Subcutaneous abdominal adipose tissue (tissue), 5 donors: Measurements from ENCODE around the gene KSR2.

Experiments used
- H3K27ac ChIP-seq: one replicate; pipeline ENCODE4 v1.7.0; 2013; ENCODE audit warnings: low read depth, mild to moderate bottlenecking, inconsistent platforms, low read length, moderate library complexity
- H3K27me3 ChIP-seq, 5 donors: one replicate each; pipeline ENCODE4 v1.7.0; 2013; ENCODE audit warnings: low read length in 5 of 5, inconsistent platforms in 1 of 5; ENCODE audit not compliant: control insufficient read depth in 5 of 5, insufficient read depth in 4 of 5
- H3K36me3 ChIP-seq, 5 donors: one replicate each; pipeline ENCODE4 v1.7.0; 2013; ENCODE audit warnings: low read length in 5 of 5; ENCODE audit not compliant: control insufficient read depth in 5 of 5, insufficient read depth in 5 of 5
- H3K4me1 ChIP-seq, 5 donors: one replicate each; pipeline ENCODE4 v1.7.0; 2013; ENCODE audit warnings: low read length in 5 of 5, mild to moderate bottlenecking in 3 of 5, moderate library complexity in 1 of 5; ENCODE audit not compliant: control insufficient read depth in 5 of 5, insufficient read depth in 5 of 5
- H3K4me3 ChIP-seq, 5 donors: one replicate each; pipeline ENCODE4 v1.7.0; 2013; ENCODE audit warnings: low read length in 5 of 5, low read depth in 1 of 5
- H3K9ac ChIP-seq, 5 donors: one replicate each; pipeline ENCODE4 v1.7.0; 2013; ENCODE audit warnings: low read length in 5 of 5, mild to moderate bottlenecking in 4 of 5, moderate library complexity in 3 of 5
- H3K9me3 ChIP-seq, 5 donors: one replicate each; pipeline ENCODE4 v1.7.0; 2013; ENCODE audit warnings: low read length in 5 of 5; ENCODE audit not compliant: control insufficient read depth in 5 of 5
- donor health status: healthy.
- donor health status: healthy.
- donor health status: healthy.
- donor health status: healthy.
- donor health status: healthy.

The KSR2 gene

GRCh38 chr12:117684471-117684870, 284.3 kb downstream of the KSR2 start:
- peaks cover 0 to 15% (median 13%) of the 10 kb centered on the region in 5 donors for H3K4me1 ChIP-seq
- no peaks in the 10 kb centered on the region for H3K36me3 ChIP-seq
- H3K9ac ChIP-seq, result no peak overlapping the region
- H3K27me3 ChIP-seq, result peaks cover 0 to 13% (median 6%) of the 10 kb centered on the region in 5 donors
- H3K4me3 ChIP-seq, result no peak overlapping the region
- H3K27ac ChIP-seq, result no peak overlapping the region
- H3K9me3 ChIP-seq, result no peaks in the 10 kb centered on the region

- H3K4me1 ChIP-seq, result peaks cover 0 to 7% (median 5%) of the 10 kb centered on the region in 5 donors
- no peak overlapping the region for H3K4me3 ChIP-seq
- no peak overlapping the region for H3K9ac ChIP-seq
- H3K27me3 ChIP-seq, result peaks cover 0 to 11% (median 6%) of the 10 kb centered on the region in 5 donors
- peaks cover 0 to 5% (median 3%) of the 10 kb centered on the region in 5 donors for H3K9me3 ChIP-seq
- no peaks in the 10 kb centered on the region for H3K36me3 ChIP-seq
- H3K27ac ChIP-seq, result no peak overlapping the region
These were observed 288.5 kb downstream of the KSR2 start for GRCh38 chr12:117680312-117680711.

GRCh38 chr12:117679776-117680175, 289.0 kb downstream of the KSR2 start:
- Histone ChIP-seq H3K27ac (no peak overlapping the region), H3K36me3 (no peaks in the 10 kb centered on the region), H3K9me3 (peaks cover 0 to 5% (median 3%) of the 10 kb centered on the region in 5 donors), H3K27me3 (peaks cover 0 to 11% (median 6%) of the 10 kb centered on the region in 5 donors), H3K4me1 (peaks cover 0 to 5% (median 1%) of the 10 kb centered on the region in 5 donors), H3K9ac (no peak overlapping the region), H3K4me3 (no peak overlapping the region)

- no peaks in the 10 kb centered on the region for H3K4me1 ChIP-seq
- no peaks in the 10 kb centered on the region for H3K36me3 ChIP-seq
- H3K4me3 ChIP-seq, result no peak overlapping the region
- H3K9ac ChIP-seq, result no peak overlapping the region
- H3K9me3 ChIP-seq, result peaks cover 0 to 5% (median 3%) of the 10 kb centered on the region in 5 donors
- H3K27me3 ChIP-seq, result peaks cover 0 to 6% (median 3%) of the 10 kb centered on the region in 5 donors
- H3K27ac ChIP-seq, result no peak overlapping the region
These were observed 294.0 kb downstream of the KSR2 start for GRCh38 chr12:117674763-117675162.

GRCh38 chr12:117674313-117674712, 294.5 kb downstream of the KSR2 start:
- no peak overlapping the region for H3K4me3 ChIP-seq

GRCh38 chr12:117671734-117672133, 297.1 kb downstream of the KSR2 start:
- Histone ChIP-seq H3K27ac (no peak overlapping the region), H3K4me3 (no peak overlapping the region), H3K9me3 (no peaks in the 10 kb centered on the region), H3K27me3 (peaks cover 0 to 7% (median 5%) of the 10 kb centered on the region in 5 donors), H3K9ac (no peak overlapping the region), H3K36me3 (no peaks in the 10 kb centered on the region), H3K4me1 (no peaks in the 10 kb centered on the region)

More at GRCh38 chr12:117674313-117674712, 294.5 kb downstream of the KSR2 start:
- no peaks in the 10 kb centered on the region for H3K4me1 ChIP-seq
- peaks cover 0 to 5% (median 3%) of the 10 kb centered on the region in 5 donors for H3K9me3 ChIP-seq
- no peak overlapping the region for H3K27ac ChIP-seq
- H3K9ac ChIP-seq, result no peak overlapping the region
- H3K36me3 ChIP-seq, result no peaks in the 10 kb centered on the region
- peaks cover 0 to 5% (median 3%) of the 10 kb centered on the region in 5 donors for H3K27me3 ChIP-seq

GRCh38 chr12:117664169-117664568, 304.6 kb downstream of the KSR2 start:
- Histone ChIP-seq H3K4me1 (peaks cover 0 to 26% (median 15%) of the 10 kb centered on the region in 5 donors), H3K36me3 (no peaks in the 10 kb centered on the region), H3K9ac (no peak overlapping the region), H3K27me3 (peaks cover 0 to 7% (median 6%) of the 10 kb centered on the region in 5 donors), H3K27ac (no peak overlapping the region), H3K4me3 (no peak overlapping the region), H3K9me3 (no peaks in the 10 kb centered on the region)

GRCh38 chr12:117662620-117663395, 306.0 kb downstream of the KSR2 start:
- no peak overlapping the region for H3K27ac ChIP-seq
- no peaks in the 10 kb centered on the region for H3K36me3 ChIP-seq
- H3K9ac ChIP-seq, result no peak overlapping the region
- H3K4me3 ChIP-seq, result no peak overlapping the region
- H3K4me1 ChIP-seq, result peaks cover 0 to 26% (median 15%) of the 10 kb centered on the region in 5 donors
- H3K27me3 ChIP-seq, result peaks cover 0 to 7% (median under 1%) of the 10 kb centered on the region in 5 donors
- H3K9me3 ChIP-seq, result no peaks in the 10 kb centered on the region

GRCh38 chr12:117662220-117662619, 306.6 kb downstream of the KSR2 start:
- no peak overlapping the region for H3K9ac ChIP-seq
- H3K36me3 ChIP-seq, result no peaks in the 10 kb centered on the region
- H3K4me3 ChIP-seq, result no peak overlapping the region
- peaks cover 0 to 26% (median 15%) of the 10 kb centered on the region in 5 donors for H3K4me1 ChIP-seq
- H3K9me3 ChIP-seq, result no peaks in the 10 kb centered on the region
- peaks cover 0 to 4% (median 0%) of the 10 kb centered on the region in 5 donors for H3K27me3 ChIP-seq
- H3K27ac ChIP-seq, result no peak overlapping the region

GRCh38 chr12:117661471-117661870, 307.3 kb downstream of the KSR2 start:
- H3K36me3 ChIP-seq, result no peaks in the 10 kb centered on the region
- H3K9me3 ChIP-seq, result no peaks in the 10 kb centered on the region
- H3K27ac ChIP-seq, result peak overlapping the region; percentile 39
- peaks cover 0 to 26% (median 15%) of the 10 kb centered on the region in 5 donors for H3K4me1 ChIP-seq
- no peak overlapping the region for H3K4me3 ChIP-seq
- H3K27me3 ChIP-seq, result no peaks in the 10 kb centered on the region
- no peak overlapping the region for H3K9ac ChIP-seq
